Neural progenitor cell (in vitro differentiated cells): ENCODE data around the gene MRTFB.

ENCODE experiments used
- EZH2 ChIP-seq: fragments of 200-600 bp; sonication (generic); IDR thresholded peaks from 2 replicates; pipeline ENCODE4 v1.6.1; 2017; ENCODE audit warnings: antibody characterized with exemption, mild to moderate bottlenecking, moderate library complexity
- EZH2phosphoT487 ChIP-seq: fragments of 200-600 bp; sonication (generic); IDR thresholded peaks from 2 replicates; pipeline ENCODE4 v1.6.1; 2017; ENCODE audit warnings: antibody characterized with exemption
- TF ChIP-seq, protein P1 (sequence below): fragments of 200-600 bp; sonication (generic); IDR thresholded peaks from 2 replicates; pipeline ENCODE4 v1.5.1; 2017; ENCODE audit warnings: antibody characterized with exemption, mild to moderate bottlenecking

DNA sequence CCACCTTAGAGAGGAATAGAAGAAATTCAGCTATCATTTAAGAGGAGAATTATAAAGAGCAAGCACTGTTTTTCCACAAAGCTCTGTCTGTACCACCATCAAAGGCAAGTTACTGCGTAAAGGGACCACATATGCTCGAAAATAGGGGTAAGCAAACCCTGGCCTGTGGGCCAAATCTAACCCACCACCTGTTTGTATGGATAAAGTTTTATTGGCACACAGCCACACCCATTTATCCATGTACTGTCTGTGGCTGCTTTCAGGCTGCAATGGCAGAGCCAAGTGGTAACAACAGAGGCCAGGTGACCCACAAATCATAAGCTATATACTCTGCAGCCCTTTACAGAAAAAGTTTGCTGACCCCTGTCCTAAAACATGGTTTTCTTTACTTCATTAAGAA is 180.3 kb downstream of the MRTFB start:
- TF ChIP-seq, protein P1, sequence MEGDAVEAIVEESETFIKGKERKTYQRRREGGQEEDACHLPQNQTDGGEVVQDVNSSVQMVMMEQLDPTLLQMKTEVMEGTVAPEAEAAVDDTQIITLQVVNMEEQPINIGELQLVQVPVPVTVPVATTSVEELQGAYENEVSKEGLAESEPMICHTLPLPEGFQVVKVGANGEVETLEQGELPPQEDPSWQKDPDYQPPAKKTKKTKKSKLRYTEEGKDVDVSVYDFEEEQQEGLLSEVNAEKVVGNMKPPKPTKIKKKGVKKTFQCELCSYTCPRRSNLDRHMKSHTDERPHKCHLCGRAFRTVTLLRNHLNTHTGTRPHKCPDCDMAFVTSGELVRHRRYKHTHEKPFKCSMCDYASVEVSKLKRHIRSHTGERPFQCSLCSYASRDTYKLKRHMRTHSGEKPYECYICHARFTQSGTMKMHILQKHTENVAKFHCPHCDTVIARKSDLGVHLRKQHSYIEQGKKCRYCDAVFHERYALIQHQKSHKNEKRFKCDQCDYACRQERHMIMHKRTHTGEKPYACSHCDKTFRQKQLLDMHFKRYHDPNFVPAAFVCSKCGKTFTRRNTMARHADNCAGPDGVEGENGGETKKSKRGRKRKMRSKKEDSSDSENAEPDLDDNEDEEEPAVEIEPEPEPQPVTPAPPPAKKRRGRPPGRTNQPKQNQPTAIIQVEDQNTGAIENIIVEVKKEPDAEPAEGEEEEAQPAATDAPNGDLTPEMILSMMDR, result no peak
- no peak for TF ChIP-seq EZH2
- no peak for TF ChIP-seq EZH2phosphoT487
